ENCODE data around the gene NANOS3.

DNA sequence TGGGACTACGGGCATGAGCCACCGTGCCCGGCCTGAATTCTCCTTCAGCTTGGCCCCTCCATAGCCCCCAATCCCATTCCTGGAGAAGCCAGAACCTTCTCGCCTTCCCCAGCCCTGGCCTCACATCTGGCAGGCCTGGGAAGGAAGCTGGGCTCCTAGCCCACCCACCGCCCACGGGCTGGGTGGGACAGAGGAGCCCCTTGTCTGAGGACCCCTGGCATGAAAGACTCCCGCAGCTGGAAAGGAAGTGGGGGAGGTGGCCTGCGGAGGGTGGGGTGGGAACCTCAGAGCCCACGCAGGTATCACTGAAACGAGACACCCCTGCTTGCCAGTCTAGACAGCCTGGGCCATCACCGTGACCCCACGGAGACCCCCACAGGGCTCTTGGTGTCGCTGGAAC lies 7.7 kb upstream of the NANOS3 start:
- TF ChIP-seq FOXM1 (IDR thresholded peaks at IDR 0.05; ENCODE audit: borderline replicate concordance): no peak
- TF ChIP-seq SP1 (IDR thresholded peaks at IDR 0.05): no peak
- TF ChIP-seq BHLHE40 (IDR thresholded peaks at IDR 0.05; ENCODE audit: borderline replicate concordance): no peak

Data from HEK293T (cell line).